GM12874 (cell line): ENCODE results near the gene HOXB9.

Source experiments
- TF ChIP-seq, protein P1 (sequence below): IDR thresholded peaks from 2 replicates; pipeline ENCODE4 v1.5.1; 2011; ENCODE audit warnings: low read depth, mild to moderate bottlenecking, control low read depth, low read length, moderate library complexity; ENCODE audit not compliant: insufficient read depth

Gene HOXB9

GRCh38 chr17:48637323-48638260, 11.4 kb upstream of the HOXB9 start:
- TF ChIP-seq, protein P1, sequence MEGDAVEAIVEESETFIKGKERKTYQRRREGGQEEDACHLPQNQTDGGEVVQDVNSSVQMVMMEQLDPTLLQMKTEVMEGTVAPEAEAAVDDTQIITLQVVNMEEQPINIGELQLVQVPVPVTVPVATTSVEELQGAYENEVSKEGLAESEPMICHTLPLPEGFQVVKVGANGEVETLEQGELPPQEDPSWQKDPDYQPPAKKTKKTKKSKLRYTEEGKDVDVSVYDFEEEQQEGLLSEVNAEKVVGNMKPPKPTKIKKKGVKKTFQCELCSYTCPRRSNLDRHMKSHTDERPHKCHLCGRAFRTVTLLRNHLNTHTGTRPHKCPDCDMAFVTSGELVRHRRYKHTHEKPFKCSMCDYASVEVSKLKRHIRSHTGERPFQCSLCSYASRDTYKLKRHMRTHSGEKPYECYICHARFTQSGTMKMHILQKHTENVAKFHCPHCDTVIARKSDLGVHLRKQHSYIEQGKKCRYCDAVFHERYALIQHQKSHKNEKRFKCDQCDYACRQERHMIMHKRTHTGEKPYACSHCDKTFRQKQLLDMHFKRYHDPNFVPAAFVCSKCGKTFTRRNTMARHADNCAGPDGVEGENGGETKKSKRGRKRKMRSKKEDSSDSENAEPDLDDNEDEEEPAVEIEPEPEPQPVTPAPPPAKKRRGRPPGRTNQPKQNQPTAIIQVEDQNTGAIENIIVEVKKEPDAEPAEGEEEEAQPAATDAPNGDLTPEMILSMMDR = no peak

DNA sequence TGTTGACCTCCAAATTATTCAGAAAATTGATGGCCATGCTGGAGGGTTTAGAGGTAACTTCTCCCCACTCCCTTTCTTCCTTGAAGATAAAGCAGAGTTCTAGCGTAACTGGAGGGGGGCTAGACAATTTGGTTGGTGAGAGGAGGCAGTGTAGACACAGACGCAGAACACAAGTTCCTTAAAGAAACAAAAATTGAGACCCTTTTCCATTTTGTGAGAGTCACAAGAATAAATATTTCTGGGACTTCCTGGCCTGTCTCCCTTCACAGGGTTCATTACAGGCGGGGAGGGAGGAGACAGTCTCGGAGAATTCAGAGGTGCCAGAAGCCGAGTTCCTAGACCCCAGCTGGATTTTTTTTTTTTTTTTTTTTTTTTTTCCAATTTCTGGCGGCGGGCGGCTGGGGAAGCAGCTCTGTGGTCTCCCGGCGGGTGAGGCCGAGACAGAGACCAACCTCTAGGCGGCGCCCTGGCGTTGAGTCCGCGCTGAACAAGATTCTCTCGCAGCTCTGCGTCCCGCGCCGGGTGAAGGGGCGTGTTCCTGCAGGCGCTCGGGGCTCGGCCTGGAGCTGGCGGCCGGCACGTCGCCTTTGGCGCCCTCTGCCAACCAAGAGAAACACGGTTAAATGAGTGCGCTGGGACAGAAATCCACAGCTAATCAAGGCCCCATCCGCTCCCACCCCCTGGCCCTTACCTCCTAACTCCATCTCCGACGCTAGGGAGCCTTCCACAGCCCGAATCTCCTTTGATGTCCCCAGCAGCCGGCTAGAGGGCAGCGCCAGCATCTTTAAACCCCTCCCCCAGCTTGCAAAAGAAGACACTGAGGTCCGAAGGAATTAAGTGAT, 10.2 kb upstream of the HOXB9 start:
- TF ChIP-seq, protein P1 = peak; percentile 89

DNA sequence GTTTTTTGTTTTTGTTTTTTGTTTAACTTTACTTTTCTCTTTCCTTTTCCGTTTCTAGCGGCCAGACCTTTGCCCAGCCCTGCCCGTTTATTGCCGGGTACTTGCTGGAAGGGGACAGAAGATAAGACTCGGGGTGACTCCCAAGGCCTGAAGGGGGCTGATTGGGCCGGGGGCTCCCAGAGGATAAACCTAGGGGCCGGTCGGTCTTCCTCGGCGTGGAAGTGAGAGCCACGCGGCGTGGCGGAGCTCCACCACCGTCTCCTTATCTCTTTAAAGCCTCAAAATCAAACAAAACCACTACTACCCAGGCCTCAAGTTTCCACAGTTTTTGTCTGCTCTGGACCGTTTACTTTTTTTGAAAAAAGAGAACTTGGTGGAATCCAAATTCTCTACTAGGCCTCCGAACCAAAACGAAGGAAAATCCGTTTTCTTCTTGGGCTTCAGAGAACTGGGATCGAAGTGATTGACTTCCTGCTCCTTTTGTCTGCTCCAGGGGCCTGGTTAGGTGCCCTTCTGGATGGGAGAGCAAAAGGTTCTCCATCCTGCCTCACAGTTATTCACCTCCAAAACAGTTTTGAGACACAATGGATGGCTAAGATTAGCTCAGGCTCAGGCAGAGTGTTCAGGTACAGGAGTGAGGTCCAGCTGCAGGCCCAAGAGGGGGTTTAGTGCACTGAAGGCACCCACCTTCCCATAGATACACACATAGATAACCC, 8.5 kb upstream of the HOXB9 start:
- TF ChIP-seq, protein P1 = no peak

GRCh38 chr17:48633266-48633677, 7.1 kb upstream of the HOXB9 start:
- TF ChIP-seq, protein P1 = no peak

DNA sequence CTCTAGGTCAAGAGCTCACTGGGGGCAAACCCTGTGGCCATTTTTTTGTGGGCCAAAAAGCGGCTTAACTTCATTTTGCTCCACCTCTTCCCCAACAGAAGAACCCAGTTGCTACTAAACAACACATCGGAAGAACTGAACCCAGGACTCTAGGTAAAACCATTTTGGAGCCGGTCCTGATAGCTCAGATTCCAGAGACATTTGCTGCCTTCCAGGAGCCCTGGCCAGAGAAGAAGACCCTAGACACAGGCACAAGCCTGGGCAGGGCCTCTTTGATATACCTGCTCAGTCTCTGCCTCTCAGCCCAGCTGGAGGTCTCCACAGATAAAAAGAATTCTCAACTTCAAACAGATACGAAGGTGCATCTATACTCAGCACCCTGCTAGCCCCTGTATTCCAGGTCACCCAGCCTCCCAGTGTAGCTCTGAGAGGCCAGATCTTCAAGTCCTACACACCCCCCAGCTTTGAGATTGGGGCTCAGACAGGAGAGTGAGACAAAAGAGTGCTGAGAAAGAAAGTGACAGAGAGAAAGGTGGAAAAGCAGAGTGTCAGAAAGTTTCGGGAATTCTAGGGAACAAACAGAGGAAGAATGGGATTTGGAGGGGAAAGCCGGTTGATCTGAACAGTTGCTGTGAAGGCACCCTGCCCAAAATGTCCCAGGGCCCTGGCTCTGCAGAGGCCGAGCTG, 6.6 kb upstream of the HOXB9 start:
- TF ChIP-seq, protein P1 = no peak

GRCh38 chr17:48631693-48632578, 5.8 kb upstream of the HOXB9 start:
- TF ChIP-seq, protein P1 = no peak
